GM11168 (cell line): ENCODE results near the gene UMAD1.

Experiments
- in situ Hi-C: fragments of 300-500 bp; cut with MboI; formaldehyde crosslinking; loops from one replicate; pipeline ENCODE4 v1.12.0; 2022; ENCODE audit warnings: low sequenced_read_pairs; ENCODE audit not compliant: unreplicated experiment

UMAD1 gene

DNA sequence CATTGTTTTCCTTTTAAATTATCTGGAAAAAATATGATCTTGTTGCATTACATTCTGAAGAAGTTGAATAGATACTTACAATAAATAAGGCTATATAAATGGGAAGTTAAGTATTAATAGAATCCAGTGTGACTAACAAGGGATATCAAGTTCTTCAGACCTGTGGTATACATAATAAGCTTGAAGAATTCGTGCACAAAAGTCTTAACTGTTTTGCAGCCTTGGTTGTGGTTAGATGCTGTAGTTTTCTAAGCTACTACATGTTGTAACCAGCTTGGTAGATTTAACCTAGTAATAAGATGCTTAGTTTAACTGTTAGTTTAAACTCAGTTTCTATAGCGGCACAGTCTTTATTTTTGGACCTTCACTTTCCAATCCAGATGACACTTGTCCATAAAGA is 221.8 kb downstream of the UMAD1 start:
- in situ Hi-C loops, result no loop called here

DNA sequence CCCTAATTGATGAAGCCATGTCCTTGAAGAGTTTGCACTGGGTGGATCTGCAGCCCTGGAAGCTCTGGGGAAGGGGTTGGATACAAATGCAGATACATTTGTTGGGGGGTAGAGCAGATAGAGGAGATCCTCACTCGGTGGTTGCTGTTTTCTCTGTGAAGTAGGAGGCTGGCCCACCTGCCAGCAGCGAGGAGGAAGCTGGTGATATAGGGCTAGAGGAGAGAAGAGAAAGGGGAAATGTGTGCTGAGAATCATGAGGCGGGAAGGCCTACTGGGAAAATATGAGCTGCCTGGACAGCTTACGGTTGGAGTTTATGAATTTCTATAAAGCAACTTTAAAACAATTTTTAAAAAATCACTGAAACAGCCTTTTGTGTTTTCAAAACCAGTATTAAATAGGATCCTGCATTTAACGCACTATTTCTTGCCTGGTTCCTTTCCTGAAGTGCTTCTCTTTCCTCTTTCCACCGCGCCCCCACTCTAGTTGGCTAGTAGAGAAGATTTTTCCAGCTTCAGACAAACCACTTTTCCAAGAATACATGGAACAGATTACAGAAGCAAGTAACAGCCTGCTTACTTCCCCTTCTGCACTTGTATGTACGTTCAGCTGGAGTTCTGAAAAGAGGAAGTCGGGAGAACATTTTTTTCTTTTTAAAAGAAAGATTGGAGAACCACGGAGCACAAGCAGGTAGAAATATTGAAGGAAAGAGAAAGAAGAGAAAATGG is 227.5 kb downstream of the UMAD1 start:
- in situ Hi-C loops, result no loop called here

DNA sequence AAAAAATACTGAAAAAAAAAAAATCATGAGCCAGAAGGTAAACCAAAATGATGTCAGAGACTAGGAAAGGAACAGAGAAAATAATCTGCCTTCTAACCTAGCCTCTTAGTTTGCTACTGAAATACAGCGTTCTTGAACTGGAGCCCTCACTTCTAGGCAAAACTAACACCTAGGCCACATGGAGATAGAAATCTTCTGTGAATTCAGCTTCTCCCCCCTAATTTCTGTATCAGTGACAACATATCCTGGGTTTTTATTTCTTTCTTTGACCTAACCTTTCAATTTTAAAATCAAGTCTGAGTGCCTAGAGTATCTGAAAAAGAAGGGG is 228.0 kb downstream of the UMAD1 start:
- in situ Hi-C loops, result no loop called here

GRCh38 chr7:7869036-7869435 is 228.5 kb downstream of the UMAD1 start:
- in situ Hi-C loops, result no loop called here

DNA sequence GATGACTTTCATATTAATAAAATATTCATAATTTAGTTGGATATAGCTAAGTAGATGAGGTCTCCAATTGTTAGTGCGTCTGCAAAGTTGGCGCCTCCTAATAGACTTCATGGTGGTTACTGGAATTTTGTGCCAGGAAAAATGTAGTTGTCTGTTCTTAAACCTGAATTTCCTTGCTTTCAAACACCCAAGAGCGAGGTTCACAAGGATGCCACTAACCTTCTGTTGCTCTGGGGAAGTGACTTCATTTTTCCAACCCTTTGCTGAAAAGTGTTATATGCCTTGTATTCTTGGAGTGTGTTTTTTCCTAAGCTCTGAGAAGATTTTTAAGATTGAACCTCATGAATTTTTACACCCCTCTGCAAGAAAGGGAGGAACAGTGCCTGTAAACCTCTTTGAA is 229.1 kb downstream of the UMAD1 start:
- in situ Hi-C loops, result no loop called here

- in situ Hi-C loops, result no loop called here
Observed at GRCh38 chr7:7870555-7870954, 230.0 kb downstream of the UMAD1 start.

GRCh38 chr7:7876419-7876818 is 235.9 kb downstream of the UMAD1 start:
- in situ Hi-C loops, result no loop called here

DNA sequence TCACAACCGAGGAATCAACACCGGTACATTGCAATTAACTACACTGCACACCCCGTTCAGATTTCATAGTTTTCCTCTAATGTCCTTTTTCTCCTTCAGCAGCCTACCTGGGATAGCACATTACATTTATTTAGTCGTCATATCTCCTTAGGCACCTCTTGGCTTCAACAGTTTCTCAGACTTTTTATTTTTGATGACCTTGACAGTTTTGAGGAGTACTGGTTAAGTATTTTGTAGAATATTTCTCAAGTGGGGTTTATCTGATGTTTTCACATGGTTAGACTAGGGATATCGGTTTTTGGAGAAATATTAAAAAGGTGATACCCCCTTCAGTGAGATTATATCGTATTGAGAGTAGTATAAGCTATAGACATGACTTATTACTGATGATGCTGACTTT is 241.0 kb downstream of the UMAD1 start:
- in situ Hi-C loops, result no loop called here

GRCh38 chr7:7882888-7883287 is 242.3 kb downstream of the UMAD1 start:
- in situ Hi-C loops, result no loop called here

- in situ Hi-C loops, result no loop called here
Observed at GRCh38 chr7:7883394-7883793, 242.8 kb downstream of the UMAD1 start.

GRCh38 chr7:7884855-7885254 is 244.3 kb downstream of the UMAD1 start:
- in situ Hi-C loops, result no loop called here

DNA sequence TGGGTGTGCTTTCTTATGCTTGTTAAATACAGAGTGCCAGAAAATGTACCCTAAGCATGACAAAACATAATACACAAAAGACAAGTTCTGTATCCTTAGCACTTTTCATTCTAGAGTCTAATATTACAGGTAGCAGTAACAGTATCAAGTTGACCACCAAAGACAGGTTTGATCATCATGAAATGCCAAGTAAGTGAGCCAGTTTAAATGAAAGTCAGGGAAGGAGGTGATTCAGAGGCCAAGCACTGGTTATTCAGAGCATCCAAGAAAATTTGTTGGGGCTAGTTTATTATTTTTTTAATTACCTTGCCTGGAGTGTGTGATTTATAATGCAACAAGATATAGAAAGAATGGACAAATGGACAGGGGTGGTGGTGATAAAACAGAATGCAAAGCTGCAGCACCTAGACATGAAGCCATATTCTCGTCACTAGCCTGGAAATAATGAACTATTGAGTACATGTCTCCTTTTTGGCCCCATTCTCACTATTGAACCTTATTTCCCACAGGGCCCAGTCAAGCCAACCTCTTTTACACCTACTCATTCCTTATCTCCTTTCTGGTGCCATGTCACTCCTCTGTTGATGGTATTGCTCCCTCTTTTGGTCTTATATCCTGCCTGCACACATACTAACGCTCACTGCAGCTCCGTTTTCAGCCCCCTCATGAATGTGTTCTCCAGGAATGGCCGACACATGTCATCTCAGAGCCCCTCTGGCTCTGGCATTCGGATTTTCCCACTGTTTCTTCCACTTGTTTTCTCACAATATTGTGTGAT is 249.4 kb downstream of the UMAD1 start:
- in situ Hi-C loops, result no loop called here

DNA sequence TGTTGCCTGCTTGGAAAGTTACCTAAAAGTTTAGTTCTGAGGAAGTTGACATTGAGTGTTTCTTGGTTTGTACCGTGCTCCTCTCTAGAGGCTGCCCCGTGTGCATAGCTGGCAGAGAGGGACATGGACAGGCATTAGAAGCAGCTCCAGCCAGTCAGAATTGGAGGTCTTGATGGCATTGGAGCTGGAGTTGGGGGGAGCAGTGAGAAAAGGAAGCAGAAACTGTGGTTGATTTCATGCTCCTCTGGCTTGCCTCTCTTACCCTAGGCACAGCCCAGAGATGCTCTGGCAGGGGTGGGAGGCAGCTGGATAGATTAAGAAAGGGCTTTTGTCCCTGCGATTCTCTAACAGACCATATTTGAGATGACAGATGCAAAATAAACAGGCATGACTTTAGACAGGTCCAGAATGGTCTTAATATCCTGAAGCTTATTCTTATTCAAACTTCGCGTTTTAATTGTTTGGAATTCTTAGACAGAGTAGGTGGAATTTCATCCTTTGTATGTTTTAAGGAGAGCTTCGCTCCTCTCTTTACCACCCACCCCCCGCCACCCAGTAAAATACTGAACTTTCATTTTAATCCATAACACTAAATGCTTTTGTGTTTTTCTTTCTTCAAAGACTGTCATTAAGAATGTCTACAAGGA is 254.6 kb downstream of the UMAD1 start:
- in situ Hi-C loops, result no loop called here

- in situ Hi-C loops, result no loop called here
Observed at GRCh38 chr7:7895754-7896153, 255.2 kb downstream of the UMAD1 start.

GRCh38 chr7:7897509-7897908 is 257.0 kb downstream of the UMAD1 start:
- in situ Hi-C loops, result no loop called here

- in situ Hi-C loops, result no loop called here
Observed at GRCh38 chr7:7897949-7898515, 257.5 kb downstream of the UMAD1 start.

- in situ Hi-C loops, result no loop called here
Observed at GRCh38 chr7:7902845-7903244, 262.3 kb downstream of the UMAD1 start.

DNA sequence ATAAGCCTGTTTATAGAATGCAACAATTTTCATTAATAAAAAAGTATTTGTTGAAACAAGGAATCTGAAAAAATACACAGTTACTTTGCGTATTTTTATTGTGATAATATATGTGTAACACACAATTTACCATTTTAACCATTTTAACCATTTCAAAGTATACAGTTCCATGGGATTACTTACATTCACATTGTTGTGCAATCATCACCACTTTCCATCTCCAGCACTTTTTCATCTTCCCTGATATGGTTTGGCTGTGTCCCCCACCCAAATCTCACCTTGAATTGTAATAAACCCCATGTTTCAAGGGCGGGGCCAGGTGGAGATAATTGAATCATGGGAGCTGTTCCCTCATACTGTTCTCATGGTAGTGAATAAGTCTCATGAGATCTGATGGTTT is 266.8 kb downstream of the UMAD1 start:
- in situ Hi-C loops, result no loop called here

- in situ Hi-C loops, result no loop called here
Observed at GRCh38 chr7:7908622-7909145, 268.1 kb downstream of the UMAD1 start.

GRCh38 chr7:7909376-7909775 is 268.8 kb downstream of the UMAD1 start:
- in situ Hi-C loops, result no loop called here
